Tibial nerve (tissue), 3 donors: ENCODE measurements around the gene LRRC8E.

Source experiments
- POLR2A ChIP-seq, 2 donors: fragments of 450-650 bp; IDR thresholded peaks; one replicate each; pipeline ENCODE4 v1.6.1; 2017; ENCODE audit warnings: antibody characterized with exemption in 2 of 2, mild to moderate bottlenecking in 2 of 2, moderate library complexity in 2 of 2
- TF ChIP-seq, protein P1 (sequence below), 5 experiments: fragments of 200-600 bp in 3 of 5; fragments of 450-650 bp in 2 of 5; sonication (generic) in 3 of 5; IDR thresholded peaks; one replicate each; pipeline ENCODE4 v1.5.1; 2016 to 2019; ENCODE audit warnings: antibody characterized with exemption in 5 of 5, mild to moderate bottlenecking in 3 of 5, moderate library complexity in 2 of 5

- no peak for TF ChIP-seq POLR2A (IDR thresholded peaks at IDR 0.05)
- TF ChIP-seq, protein P1, sequence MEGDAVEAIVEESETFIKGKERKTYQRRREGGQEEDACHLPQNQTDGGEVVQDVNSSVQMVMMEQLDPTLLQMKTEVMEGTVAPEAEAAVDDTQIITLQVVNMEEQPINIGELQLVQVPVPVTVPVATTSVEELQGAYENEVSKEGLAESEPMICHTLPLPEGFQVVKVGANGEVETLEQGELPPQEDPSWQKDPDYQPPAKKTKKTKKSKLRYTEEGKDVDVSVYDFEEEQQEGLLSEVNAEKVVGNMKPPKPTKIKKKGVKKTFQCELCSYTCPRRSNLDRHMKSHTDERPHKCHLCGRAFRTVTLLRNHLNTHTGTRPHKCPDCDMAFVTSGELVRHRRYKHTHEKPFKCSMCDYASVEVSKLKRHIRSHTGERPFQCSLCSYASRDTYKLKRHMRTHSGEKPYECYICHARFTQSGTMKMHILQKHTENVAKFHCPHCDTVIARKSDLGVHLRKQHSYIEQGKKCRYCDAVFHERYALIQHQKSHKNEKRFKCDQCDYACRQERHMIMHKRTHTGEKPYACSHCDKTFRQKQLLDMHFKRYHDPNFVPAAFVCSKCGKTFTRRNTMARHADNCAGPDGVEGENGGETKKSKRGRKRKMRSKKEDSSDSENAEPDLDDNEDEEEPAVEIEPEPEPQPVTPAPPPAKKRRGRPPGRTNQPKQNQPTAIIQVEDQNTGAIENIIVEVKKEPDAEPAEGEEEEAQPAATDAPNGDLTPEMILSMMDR (IDR thresholded peaks at IDR 0.05) = no peak
Measured at GRCh38 chr19:7900931-7901330, 12.6 kb downstream of the LRRC8E start.
